Cardiac septum (tissue), 1 donor: Measurements from ENCODE around the gene MADD. TPM values are rescaled to one million over a fixed set of nuclear protein-coding genes. Genes with fewer than 3 reads are reported as not detected.

ENCODE experiments used
- DNase-seq: peaks from one replicate; pipeline ENCODE4 v3.0.0-alpha.2; 2020; ENCODE audit warnings: low spot score
- intact Hi-C: fragments of 100-400 bp; cut with DNase I; formaldehyde crosslinking; loops from one replicate; pipeline ENCODE4 v1.14.0; 2022
- total RNA-seq: library from RNA; stranded (reverse); fragmentation: NEBNext Ultra II Directional; extraction: Animal tissue kit (Norgen Biotek cat#: 25700); gene quantifications from one replicate; pipeline ENCODE4 v1.2.1, GENCODE V29; 2021
- donor health status: DM: no; HTN: no; CAD: no.

Gene MADD
- total RNA-seq, 1 donor from 2014 or later, result 33.1 TPM

DNA sequence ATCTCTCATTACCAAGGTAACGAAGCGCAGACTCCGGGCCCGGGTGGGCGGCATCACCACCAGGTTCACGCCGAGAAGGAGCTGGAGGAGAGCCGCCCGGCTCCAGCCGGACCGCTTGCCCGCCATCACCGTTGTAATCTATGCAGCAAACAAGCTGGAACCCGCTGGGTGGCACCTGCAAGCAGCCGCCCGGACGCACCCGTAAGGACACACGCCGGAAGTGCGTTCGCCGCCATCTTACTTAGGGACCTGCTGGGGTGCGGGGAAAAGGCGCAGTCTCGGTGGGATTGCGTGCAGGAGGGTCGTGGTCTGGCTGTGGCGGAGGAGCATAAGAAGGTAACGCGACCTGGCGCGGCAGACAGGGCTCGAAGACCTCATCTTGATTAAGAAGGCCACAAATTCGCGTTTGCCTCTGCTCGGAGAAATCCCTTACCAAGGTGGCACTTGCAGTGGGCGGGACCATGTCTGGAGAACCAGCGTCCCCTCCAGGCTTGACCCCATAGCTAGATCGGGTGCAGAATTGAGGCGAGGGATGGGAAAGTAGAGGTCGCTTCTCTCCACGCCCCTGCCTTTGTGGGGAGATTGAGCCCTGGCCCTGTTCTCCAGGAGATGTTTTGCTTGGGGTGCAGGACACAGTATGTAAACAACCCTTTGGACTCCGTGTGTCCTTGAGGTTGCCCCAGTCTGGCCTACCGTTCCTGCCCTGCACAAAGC lies 21.1 kb upstream of the MADD start, which contains the start of gene ACP2:
Gene ACP2, minus strand, starts transcription at position 151 of the 714 bp plus-strand sequence. Its CDS starts 25 bp downstream, at position 126.
- DNase-seq, result peak; percentile 95
- intact Hi-C loops, result no loop called here

DNA sequence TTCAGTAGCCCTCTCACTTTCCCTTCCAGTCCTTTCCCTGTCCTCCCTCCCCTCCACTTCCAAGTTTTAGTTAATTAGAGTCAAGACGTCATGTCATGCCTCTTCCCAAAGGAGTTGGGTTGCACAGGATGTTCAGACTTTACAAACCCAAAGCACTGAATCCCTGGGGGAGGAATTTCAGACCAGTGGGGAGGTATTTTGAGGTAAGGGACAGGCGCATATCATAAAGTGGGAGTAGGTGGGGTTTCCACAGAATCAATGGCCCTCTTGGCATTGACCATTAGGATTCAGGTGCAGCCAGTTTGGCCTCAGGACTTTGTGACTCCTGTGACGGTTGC lies 20.6 kb upstream of the MADD start:
- DNase-seq, result no peak
- intact Hi-C loops, result no loop called here

DNA sequence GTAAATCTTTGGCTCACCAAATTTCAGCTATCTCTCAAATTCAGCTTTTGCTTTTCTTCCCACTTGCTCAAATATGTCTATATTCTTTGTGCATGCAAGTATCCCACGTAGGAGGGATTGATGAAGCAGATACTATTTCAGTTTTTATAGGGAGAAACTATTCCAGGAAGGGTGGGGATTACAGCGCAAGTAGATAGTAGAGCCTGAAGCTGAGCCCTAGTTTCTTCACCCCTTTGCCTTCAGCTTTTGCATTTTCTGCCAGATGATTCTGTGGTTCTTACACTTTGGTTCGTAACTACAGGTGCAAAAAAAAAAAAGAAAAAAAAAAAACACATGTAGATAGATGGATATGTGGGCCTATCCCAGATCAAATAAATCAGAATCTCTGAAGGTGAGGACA lies 18.2 kb upstream of the MADD start:
- no peak for DNase-seq
- intact Hi-C loops, result no loop called here

DNA sequence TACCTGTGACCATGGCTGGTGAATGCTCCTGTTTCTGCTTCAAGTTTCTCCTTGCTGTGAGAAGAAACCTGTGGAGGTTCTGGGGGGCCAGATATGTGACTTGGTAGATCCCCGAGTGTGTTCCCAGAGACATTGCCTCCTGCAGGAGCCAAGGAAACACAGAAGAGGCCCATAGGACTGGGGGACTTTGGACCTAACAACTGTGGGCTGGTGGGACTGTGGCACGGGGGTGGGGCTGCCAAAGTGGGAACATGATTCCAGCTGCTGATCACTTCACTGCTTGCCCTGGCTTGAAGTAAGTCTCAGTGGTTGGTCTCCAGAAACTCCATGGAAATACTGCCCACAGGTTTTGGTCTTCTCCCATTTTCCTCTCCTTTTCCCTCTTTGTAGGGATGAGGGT lies 16.3 kb upstream of the MADD start:
- intact Hi-C loops, result no loop called here

DNA sequence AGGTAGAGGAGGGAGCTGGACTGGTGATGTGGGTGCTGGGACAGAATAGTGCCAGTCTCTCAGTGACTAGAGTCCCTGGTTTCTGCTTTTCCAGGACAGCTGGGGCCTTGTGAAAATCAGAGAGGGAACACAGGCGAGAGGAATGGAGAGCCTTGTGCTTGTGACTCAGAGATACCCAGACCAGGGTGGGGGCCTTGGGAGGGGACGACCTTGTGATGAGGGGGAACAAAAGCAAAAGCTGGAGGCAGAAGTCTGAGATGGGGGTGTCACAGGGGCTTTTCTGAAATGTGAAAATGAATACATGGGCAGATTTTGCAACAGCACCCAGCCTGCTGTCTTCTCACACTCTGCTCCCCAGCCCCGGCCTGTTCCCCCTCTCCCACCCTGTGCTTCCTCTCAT lies 15.5 kb upstream of the MADD start:
- intact Hi-C loops, result no loop called here
- DNase-seq, result no peak

More for the DNA sequence above, 16.3 kb upstream of the MADD start:
- no peak for DNase-seq

DNA sequence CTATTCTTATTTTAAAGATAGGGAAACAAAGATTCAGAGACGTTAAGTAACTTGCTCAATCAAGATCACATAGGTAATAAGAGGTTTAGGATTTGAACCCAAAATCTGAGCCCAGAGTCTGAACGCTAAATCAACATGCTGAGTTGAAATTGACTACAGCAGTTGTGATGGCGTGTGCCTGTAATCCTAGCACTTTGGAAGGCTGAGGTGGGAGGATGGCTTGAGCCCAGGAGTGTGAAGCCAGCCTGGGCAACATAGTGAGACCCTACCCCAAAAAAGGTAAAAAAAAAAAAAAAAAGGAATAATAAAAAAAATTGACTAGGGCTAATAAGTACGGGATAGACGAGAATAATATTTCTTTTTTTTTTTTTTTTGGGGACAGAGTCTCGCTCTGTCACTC lies 13.6 kb upstream of the MADD start:
- no peak for DNase-seq
- intact Hi-C loops, result loop anchor here (2.0 kb wide), 1 partner anchor 70 kb away; the partner anchor contains the start of gene PACSIN3

DNA sequence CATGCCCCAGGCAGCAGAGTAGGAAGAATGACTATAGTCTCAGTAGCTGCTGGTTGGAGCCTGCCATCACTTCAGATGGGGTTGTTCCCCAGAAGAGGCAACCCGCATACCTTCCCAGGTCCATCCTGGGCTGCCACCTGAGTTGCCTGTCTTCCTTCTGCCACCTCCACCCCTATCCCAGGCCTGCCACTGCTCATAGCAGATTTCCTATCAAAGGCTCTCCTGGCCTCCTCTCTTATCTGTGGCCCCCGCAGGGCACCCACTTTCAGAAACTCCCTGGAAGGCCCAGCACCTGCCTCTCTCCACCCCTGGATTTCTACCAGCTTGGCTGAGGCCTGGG lies 12.8 kb upstream of the MADD start:
- intact Hi-C loops, result loop anchor here (2.0 kb wide), 1 partner anchor 70 kb away; the partner anchor contains the start of gene PACSIN3
- no peak for DNase-seq

DNA sequence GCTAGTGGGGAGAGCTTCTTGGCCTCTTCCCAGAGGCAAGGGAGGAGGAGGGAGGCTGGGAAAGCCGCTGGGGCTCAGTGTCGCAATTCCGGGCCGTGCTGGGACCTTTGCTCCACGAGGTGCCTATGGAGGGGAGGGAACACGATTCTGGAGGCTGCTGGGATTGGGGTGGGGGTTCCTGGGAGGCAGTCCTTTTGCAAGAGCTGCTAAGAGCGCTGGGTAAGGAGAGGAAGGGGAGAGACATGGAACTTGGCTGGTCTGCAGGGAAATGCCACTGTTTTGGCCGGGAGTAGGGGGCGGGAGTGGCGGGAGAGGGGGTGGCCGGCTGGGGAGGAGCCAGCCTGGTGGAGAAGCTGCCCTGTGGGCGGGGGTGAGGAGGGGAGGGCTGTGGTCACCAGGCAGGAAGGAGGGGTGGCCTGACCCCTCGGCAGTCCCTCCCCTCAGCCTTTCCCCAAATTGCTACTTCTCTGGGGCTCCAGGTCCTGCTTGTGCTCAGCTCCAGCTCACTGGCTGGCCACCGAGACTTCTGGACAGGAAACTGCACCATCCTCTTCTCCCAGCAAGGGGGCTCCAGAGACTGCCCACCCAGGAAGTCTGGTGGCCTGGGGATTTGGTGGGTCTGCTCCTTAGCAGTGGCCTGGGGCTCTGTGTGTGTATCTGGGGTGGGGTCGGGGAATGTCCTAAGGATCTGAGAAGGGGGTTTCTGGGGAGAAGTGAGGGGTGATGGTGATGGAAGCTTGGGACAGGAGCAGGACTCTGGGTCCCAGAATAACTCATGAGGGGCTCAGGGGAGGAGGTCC lies 12.2 kb upstream of the MADD start, which contains the start of gene NR1H3:
Gene NR1H3, plus strand, starts transcription at position 480 of the 800 bp plus-strand sequence. CDS start 1,221 bp downstream, outside the sequence.
- no peak for DNase-seq
- intact Hi-C loops, result loop anchor here (1.0 to 2.0 kb wide), 3 partner anchors 71 to 97 kb away; partner anchors contain the start of gene PACSIN3

DNA sequence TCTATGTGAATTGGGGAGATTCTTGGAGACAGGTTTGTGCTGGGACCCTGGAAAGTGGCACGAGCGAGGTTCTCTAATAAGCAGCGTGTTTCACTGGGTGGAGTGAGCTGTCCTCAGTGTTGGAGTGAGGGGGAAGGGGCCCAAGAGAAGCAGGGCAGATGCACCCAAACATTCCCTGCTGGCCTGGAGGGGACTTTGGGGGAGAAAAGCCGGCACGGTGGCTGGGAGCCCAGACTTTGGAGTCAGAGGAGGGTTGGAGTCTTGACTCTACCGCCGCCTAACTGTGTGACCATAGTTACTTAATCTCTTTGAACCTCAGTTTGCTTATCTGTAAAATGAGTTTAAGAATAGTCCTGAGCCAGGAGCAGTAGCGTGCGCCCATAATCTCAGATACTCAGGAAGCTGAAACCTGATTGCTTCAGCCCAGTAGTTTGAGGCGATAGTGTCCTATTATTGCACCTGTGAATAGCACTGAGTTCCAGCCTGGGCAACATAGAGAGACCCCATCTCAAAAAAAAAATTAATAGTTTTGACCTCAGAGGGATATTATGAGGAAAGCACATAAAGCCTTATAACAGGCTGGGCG lies 11.5 kb upstream of the MADD start:
- intact Hi-C loops, result loop anchor here (1.0 to 2.0 kb wide), 2 partner anchors 81 to 96 kb away; no protein-coding TSS in a partner anchor
- no peak for DNase-seq

DNA sequence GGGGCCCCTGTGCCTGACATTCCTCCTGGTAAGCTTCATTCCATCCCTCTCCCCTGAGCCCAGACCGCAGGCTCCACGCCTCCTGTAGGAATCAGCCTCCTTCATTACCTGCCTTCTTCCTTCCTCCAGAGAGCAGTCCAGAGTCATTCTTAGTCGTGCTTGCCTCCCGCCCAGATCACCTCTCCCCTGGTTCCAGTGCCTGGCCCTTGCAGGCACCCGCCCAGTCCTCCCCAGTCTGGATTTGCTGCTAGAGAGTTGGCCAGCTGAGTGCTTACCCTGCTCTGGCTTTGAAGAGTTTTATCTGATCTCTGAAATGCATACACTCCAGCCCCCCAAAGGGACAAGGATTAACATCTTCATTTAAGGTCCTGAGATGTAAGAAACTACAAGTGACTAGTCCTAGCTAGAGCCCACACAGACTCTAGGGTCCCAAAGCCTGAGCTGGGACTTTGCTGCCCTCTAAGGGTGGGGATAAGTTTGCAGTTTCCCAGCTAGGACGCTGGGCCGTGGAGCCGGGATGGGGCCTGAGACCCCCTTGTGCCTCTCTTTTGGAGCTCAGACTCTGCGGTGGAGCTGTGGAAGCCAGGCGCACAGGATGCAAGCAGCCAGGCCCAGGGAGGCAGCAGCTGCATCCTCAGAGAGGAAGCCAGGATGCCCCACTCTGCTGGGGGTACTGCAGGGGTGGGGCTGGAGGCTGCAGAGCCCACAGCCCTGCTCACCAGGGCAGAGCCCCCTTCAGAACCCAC lies 10.5 kb upstream of the MADD start:
- DNase-seq, result no peak
- intact Hi-C loops, result loop anchor here (2.0 kb wide), 1 partner anchor 95 kb away; no protein-coding TSS in a partner anchor

DNA sequence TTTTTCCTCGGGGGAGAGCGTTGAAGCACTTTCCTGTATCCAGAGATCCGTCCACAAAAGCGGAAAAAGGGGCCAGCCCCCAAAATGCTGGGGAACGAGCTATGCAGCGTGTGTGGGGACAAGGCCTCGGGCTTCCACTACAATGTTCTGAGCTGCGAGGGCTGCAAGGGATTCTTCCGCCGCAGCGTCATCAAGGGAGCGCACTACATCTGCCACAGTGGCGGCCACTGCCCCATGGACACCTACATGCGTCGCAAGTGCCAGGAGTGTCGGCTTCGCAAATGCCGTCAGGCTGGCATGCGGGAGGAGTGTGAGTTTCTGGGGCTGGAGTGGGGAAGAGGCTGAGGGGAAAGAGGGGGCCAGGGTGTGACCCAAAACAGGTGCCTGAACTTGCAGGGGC lies 9.6 kb upstream of the MADD start:
- intact Hi-C loops, result no loop called here
- no peak for DNase-seq

DNA sequence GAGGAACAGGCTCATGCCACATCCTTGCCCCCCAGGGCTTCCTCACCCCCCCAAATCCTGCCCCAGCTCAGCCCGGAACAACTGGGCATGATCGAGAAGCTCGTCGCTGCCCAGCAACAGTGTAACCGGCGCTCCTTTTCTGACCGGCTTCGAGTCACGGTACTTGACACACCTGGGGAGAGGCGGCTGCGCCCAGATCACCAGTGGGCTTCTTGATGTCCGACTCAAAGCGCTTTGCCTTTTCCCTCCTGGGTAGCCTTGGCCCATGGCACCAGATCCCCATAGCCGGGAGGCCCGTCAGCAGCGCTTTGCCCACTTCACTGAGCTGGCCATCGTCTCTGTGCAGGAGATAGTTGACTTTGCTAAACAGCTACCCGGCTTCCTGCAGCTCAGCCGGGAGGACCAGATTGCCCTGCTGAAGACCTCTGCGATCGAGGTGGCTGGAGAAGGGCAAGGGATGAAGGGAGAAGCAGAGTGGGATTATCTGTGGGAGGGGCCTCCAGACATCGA lies 8.6 kb upstream of the MADD start:
- intact Hi-C loops, result no loop called here
- DNase-seq, result no peak

DNA sequence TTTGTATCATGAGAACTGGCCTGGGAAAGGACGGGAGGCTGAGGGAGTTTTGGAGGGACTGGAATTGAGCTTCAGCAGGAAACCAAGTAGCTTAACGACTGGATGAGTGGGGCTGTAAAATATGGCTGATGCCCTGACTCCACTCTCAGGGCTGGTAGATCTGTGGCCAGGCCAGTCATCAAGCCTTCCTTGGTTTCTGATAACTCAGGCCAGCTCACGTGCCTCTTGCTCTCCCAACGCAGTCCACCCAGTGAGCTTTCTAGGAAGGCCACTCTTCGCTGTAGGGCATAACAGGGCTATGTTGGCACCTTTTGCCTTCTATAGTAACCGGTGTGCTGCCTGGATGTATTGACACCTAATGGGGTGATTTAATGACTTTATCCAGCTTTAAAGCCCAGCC lies 5.8 kb upstream of the MADD start:
- DNase-seq, result no peak
- intact Hi-C loops, result no loop called here

DNA sequence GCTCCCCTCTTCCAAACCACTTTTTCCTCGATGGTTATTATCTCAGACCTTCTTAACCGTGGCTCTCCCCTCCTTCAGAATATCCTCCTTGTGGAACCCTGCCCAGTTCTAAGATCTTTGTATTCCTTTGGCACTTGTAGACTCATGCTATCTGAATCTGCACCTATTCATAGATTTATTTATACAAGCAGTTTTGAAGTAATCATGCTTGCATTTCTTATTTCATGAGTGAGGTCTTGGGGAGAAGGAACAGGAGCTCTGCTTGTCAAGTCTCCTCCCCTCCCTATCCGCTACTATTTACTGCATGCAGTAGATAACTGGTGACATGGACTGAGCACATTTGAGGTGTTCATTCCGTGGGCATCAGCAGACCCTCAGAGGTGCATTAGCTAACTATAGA lies 5.4 kb upstream of the MADD start:
- DNase-seq, result no peak
- intact Hi-C loops, result no loop called here

DNA sequence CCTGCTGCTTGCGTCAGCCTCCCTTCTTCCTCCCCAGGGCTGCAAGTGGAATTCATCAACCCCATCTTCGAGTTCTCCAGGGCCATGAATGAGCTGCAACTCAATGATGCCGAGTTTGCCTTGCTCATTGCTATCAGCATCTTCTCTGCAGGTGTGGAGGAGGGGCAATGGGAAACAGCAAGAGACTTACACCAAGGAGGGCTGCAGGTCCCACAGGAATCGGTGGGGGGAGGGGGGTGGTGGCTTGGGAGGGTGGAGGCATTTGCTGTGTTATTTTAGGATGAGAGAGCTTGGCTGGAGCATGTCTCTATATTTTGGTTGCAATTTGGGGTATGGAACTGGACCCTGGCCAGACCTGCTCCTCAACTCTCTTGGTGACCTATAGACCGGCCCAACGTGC lies 2.1 kb upstream of the MADD start:
- no peak for DNase-seq
- intact Hi-C loops, result loop anchor here (2.0 kb wide), 1 partner anchor 141 kb away; the partner anchor contains the start of gene SLC39A13

DNA sequence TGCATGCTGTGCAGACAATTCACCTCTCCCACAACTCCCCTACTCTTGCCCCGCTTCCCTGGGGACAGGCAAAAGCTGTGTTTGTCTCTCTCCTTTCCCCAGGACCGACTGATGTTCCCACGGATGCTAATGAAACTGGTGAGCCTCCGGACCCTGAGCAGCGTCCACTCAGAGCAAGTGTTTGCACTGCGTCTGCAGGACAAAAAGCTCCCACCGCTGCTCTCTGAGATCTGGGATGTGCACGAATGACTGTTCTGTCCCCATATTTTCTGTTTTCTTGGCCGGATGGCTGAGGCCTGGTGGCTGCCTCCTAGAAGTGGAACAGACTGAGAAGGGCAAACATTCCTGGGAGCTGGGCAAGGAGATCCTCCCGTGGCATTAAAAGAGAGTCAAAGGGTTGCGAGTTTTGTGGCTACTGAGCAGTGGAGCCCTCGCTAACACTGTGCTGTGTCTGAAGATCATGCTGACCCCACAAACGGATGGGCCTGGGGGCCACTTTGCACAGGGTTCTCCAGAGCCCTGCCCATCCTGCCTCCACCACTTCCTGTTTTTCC lies 1.4 kb upstream of the MADD start:
- DNase-seq, result no peak
- intact Hi-C loops, result loop anchor here (2.0 kb wide), 1 partner anchor 140 kb away; the partner anchor contains the start of gene SLC39A13

DNA sequence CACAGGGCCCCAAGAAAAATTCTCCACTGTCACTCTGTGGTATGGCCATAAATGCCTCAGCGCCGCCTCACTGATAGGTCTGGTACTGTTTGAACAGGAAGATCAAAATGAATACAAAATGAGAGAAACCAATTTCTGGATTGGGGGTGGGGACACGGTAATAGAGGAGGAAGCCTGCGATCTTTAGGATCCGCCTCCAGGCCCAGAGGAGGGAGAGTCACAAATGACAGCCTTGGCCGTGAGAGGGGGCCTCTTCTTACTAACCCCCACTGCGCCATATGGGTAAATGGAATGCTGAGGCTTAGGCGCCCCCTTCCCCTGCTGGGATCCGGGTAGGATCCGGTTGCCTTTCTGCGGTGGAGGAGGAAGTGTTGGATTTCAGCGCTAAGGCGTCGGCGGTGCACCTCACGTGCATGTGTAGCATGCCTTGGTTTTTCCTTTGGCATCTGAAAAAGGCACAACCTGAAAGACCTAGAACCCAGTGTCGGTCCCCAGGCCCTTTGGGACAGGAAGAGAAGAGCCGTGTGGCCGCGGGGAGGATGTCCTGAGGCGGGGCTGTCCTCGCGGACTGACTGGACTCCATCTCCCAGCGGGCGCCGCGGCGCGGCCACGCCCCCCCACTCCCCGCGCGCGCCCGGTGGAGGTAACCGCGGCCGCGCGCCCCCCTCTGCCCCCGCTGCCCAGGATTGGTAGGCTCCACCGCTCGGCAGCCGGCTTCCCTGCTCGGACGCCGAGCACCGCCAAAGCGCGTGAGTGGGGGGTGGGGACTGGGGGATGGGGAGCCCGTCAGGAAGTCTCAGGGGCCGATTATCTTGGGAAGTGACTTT lies 718 bp upstream of the MADD start:
- intact Hi-C loops, result loop anchor here (2.0 kb wide), 1 partner anchor 140 kb away; the partner anchor contains the start of gene SLC39A13
- peak; percentile 92 for DNase-seq
